ENCODE measurements around the gene NCEH1.

GRCh38 chr3:172659246-172660002, 51.4 kb downstream of the NCEH1 start:
- TF ChIP-seq GATA3 (IDR thresholded peaks at IDR 0.05; ENCODE audit: low read depth, low read length) (no peak), GATA2 (IDR thresholded peaks at IDR 0.05; ENCODE audit: low read depth, low read length) (no peak)

Data from SH-SY5Y (cell line).